Measurements from ENCODE around the gene KRT82.
"Not testable (repeated sequence)": the region's sequence is repeated elsewhere in the genome, so short reads cannot be mapped to it uniquely, and the experiment has no call there.

Gene KRT82

GRCh38 chr12:52350021-52350620, 56.0 kb downstream of the KRT82 start:
- Histone ChIP-seq H3K9ac (ENCODE audit: low read length in 5 of 5) (no peak overlapping the region), H3K9me3 (ENCODE audit: control insufficient read depth in 5 of 5, low read length in 5 of 5) (no peaks in the 10 kb centered on the region), H3K4me3 (ENCODE audit: low read depth in 1 of 5, low read length in 5 of 5) (no peak overlapping the region), H3K27me3 (ENCODE audit: control insufficient read depth in 5 of 5, insufficient read depth in 4 of 5, low read length in 5 of 5) (peaks cover 0 to 8% (median 0%) of the 10 kb centered on the region in 5 donors), H3K27ac (ENCODE audit: low read depth, low read length) (no peak overlapping the region), H3K36me3 (ENCODE audit: control insufficient read depth in 5 of 5, insufficient read depth in 5 of 5, low read length in 5 of 5) (no peaks in the 10 kb centered on the region), H3K4me1 (ENCODE audit: control insufficient read depth in 5 of 5, insufficient read depth in 5 of 5, low read length in 5 of 5) (peaks cover 0 to 17% (median 7%) of the 10 kb centered on the region in 5 donors)

GRCh38 chr12:52349196-52349595, 56.9 kb downstream of the KRT82 start:
- Histone ChIP-seq H3K27ac (ENCODE audit: low read depth, low read length) (no peak overlapping the region), H3K27me3 (ENCODE audit: control insufficient read depth in 5 of 5, insufficient read depth in 4 of 5, low read length in 5 of 5) (peaks cover 0 to 3% (median 0%) of the 10 kb centered on the region in 5 donors), H3K4me3 (ENCODE audit: low read depth in 1 of 5, low read length in 5 of 5) (no peak overlapping the region), H3K36me3 (ENCODE audit: control insufficient read depth in 5 of 5, insufficient read depth in 5 of 5, low read length in 5 of 5) (no peaks in the 10 kb centered on the region), H3K9ac (ENCODE audit: low read length in 5 of 5) (no peak overlapping the region), H3K9me3 (ENCODE audit: control insufficient read depth in 5 of 5, low read length in 5 of 5) (peaks cover 0 to 3% (median 2%) of the 10 kb centered on the region in 5 donors), H3K4me1 (ENCODE audit: control insufficient read depth in 5 of 5, insufficient read depth in 5 of 5, low read length in 5 of 5) (peaks cover 0 to 17% (median 7%) of the 10 kb centered on the region in 5 donors)

- Histone ChIP-seq H3K4me3 (ENCODE audit: low read depth in 1 of 5, low read length in 5 of 5) (no peak overlapping the region), H3K27ac (ENCODE audit: low read depth, low read length) (no peak overlapping the region), H3K4me1 (ENCODE audit: control insufficient read depth in 5 of 5, insufficient read depth in 5 of 5, low read length in 5 of 5) (peaks cover 0 to 17% (median 7%) of the 10 kb centered on the region in 5 donors), H3K27me3 (ENCODE audit: control insufficient read depth in 5 of 5, insufficient read depth in 4 of 5, low read length in 5 of 5) (peaks cover 0 to 2% (median 0%) of the 10 kb centered on the region in 5 donors), H3K9me3 (ENCODE audit: control insufficient read depth in 5 of 5, low read length in 5 of 5) (peaks cover 0 to 17% (median 14%) of the 10 kb centered on the region in 5 donors), H3K36me3 (ENCODE audit: control insufficient read depth in 5 of 5, insufficient read depth in 5 of 5, low read length in 5 of 5) (no peaks in the 10 kb centered on the region), H3K9ac (ENCODE audit: low read length in 5 of 5) (no peak overlapping the region)
These were observed 58.3 kb downstream of the KRT82 start for GRCh38 chr12:52347551-52348510.

GRCh38 chr12:52347016-52347415, 59.1 kb downstream of the KRT82 start:
- Histone ChIP-seq H3K36me3 (ENCODE audit: control insufficient read depth in 5 of 5, insufficient read depth in 5 of 5, low read length in 5 of 5) (no peaks in the 10 kb centered on the region), H3K4me3 (ENCODE audit: low read depth in 1 of 5, low read length in 5 of 5) (no peak overlapping the region), H3K27me3 (ENCODE audit: control insufficient read depth in 5 of 5, insufficient read depth in 4 of 5, low read length in 5 of 5) (no peaks in the 10 kb centered on the region), H3K4me1 (ENCODE audit: control insufficient read depth in 5 of 5, insufficient read depth in 5 of 5, low read length in 5 of 5) (peaks cover 0 to 17% (median 7%) of the 10 kb centered on the region in 5 donors), H3K9me3 (ENCODE audit: control insufficient read depth in 5 of 5, low read length in 5 of 5) (peaks cover 0 to 17% (median 14%) of the 10 kb centered on the region in 5 donors), H3K9ac (ENCODE audit: low read length in 5 of 5) (no peak overlapping the region), H3K27ac (ENCODE audit: low read depth, low read length) (no peak overlapping the region)

GRCh38 chr12:52346593-52346992, 59.5 kb downstream of the KRT82 start:
- no peak overlapping the region for H3K9ac ChIP-seq (ENCODE audit: low read length in 5 of 5)
- H3K36me3 ChIP-seq (ENCODE audit: control insufficient read depth in 5 of 5, insufficient read depth in 5 of 5, low read length in 5 of 5): no peaks in the 10 kb centered on the region
- H3K27ac ChIP-seq (ENCODE audit: low read depth, low read length): no peak overlapping the region
- no peak overlapping the region for H3K4me3 ChIP-seq (ENCODE audit: low read depth in 1 of 5, low read length in 5 of 5)
- peaks cover 0 to 17% (median 14%) of the 10 kb centered on the region in 5 donors for H3K9me3 ChIP-seq (ENCODE audit: control insufficient read depth in 5 of 5, low read length in 5 of 5)
- no peaks in the 10 kb centered on the region for H3K27me3 ChIP-seq (ENCODE audit: control insufficient read depth in 5 of 5, insufficient read depth in 4 of 5, low read length in 5 of 5)
- peaks cover 0 to 14% (median 5%) of the 10 kb centered on the region in 5 donors for H3K4me1 ChIP-seq (ENCODE audit: control insufficient read depth in 5 of 5, insufficient read depth in 5 of 5, low read length in 5 of 5)

- H3K9me3 ChIP-seq (ENCODE audit: control insufficient read depth in 5 of 5, low read length in 5 of 5): peaks cover 0 to 17% (median 14%) of the 10 kb centered on the region in 5 donors
- not testable (repeated sequence) for H3K4me3 ChIP-seq (ENCODE audit: low read depth in 1 of 5, low read length in 5 of 5); H3K36me3 ChIP-seq (ENCODE audit: control insufficient read depth in 5 of 5, insufficient read depth in 5 of 5, low read length in 5 of 5); H3K27ac ChIP-seq (ENCODE audit: low read depth, low read length); H3K4me1 ChIP-seq (ENCODE audit: control insufficient read depth in 5 of 5, insufficient read depth in 5 of 5, low read length in 5 of 5); H3K9ac ChIP-seq (ENCODE audit: low read length in 5 of 5); H3K27me3 ChIP-seq (ENCODE audit: control insufficient read depth in 5 of 5, insufficient read depth in 4 of 5, low read length in 5 of 5)
These were observed 61.1 kb downstream of the KRT82 start for GRCh38 chr12:52345041-52345440.

- no peak overlapping the region for H3K27ac ChIP-seq (ENCODE audit: low read depth, low read length)
- H3K36me3 ChIP-seq (ENCODE audit: control insufficient read depth in 5 of 5, insufficient read depth in 5 of 5, low read length in 5 of 5): no peaks in the 10 kb centered on the region
- H3K9me3 ChIP-seq (ENCODE audit: control insufficient read depth in 5 of 5, low read length in 5 of 5): peaks cover 0 to 17% (median 14%) of the 10 kb centered on the region in 5 donors
- no peak overlapping the region for H3K9ac ChIP-seq (ENCODE audit: low read length in 5 of 5)
- peaks cover 0 to 6% (median 0%) of the 10 kb centered on the region in 5 donors for H3K4me1 ChIP-seq (ENCODE audit: control insufficient read depth in 5 of 5, insufficient read depth in 5 of 5, low read length in 5 of 5)
- H3K27me3 ChIP-seq (ENCODE audit: control insufficient read depth in 5 of 5, insufficient read depth in 4 of 5, low read length in 5 of 5): peaks cover 0 to 3% (median 0%) of the 10 kb centered on the region in 5 donors
- H3K4me3 ChIP-seq (ENCODE audit: low read depth in 1 of 5, low read length in 5 of 5): no peak overlapping the region
These were observed 62.0 kb downstream of the KRT82 start for GRCh38 chr12:52344111-52344510.

Measured in subcutaneous abdominal adipose tissue (tissue), 5 donors.